ENCODE measurements around the gene COPZ2.
A peak's percentile ranks its signal among the peaks of the same experiment; 100 is the strongest.

The COPZ2 gene

GRCh38 chr17:48014595-48015111 is 22.9 kb downstream of the COPZ2 start:
- H3K4me3 ChIP-seq (ENCODE audit: low read depth, low read length): no peak overlapping the region
- DNase-seq (ENCODE audit: low read depth): no peak
- TF ChIP-seq, protein P1, sequence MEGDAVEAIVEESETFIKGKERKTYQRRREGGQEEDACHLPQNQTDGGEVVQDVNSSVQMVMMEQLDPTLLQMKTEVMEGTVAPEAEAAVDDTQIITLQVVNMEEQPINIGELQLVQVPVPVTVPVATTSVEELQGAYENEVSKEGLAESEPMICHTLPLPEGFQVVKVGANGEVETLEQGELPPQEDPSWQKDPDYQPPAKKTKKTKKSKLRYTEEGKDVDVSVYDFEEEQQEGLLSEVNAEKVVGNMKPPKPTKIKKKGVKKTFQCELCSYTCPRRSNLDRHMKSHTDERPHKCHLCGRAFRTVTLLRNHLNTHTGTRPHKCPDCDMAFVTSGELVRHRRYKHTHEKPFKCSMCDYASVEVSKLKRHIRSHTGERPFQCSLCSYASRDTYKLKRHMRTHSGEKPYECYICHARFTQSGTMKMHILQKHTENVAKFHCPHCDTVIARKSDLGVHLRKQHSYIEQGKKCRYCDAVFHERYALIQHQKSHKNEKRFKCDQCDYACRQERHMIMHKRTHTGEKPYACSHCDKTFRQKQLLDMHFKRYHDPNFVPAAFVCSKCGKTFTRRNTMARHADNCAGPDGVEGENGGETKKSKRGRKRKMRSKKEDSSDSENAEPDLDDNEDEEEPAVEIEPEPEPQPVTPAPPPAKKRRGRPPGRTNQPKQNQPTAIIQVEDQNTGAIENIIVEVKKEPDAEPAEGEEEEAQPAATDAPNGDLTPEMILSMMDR (IDR thresholded peaks at IDR 0.05; ENCODE audit: insufficient read depth, low read depth, low read length, missing control alignments): no peak

GRCh38 chr17:48013876-48014594 is 23.6 kb downstream of the COPZ2 start:
- TF ChIP-seq, protein P1 (IDR thresholded peaks at IDR 0.05; ENCODE audit: insufficient read depth, low read depth, low read length, missing control alignments): no peak
- H3K4me3 ChIP-seq (ENCODE audit: low read depth, low read length): no peak overlapping the region
- no peak for DNase-seq (ENCODE audit: low read depth)

- DNase-seq (ENCODE audit: low read depth): no peak
- TF ChIP-seq, protein P1 (IDR thresholded peaks at IDR 0.05; ENCODE audit: insufficient read depth, low read depth, low read length, missing control alignments): no peak
- no peak overlapping the region for H3K4me3 ChIP-seq (ENCODE audit: low read depth, low read length)
Observed at GRCh38 chr17:48012654-48013053, 24.9 kb downstream of the COPZ2 start.

- DNase-seq (ENCODE audit: low read depth): peak; percentile 78
- H3K4me3 ChIP-seq (ENCODE audit: low read depth, low read length): peak overlapping the region; percentile 28; the same call in 1 of the 2 replicates
- TF ChIP-seq, protein P1 (IDR thresholded peaks at IDR 0.05; ENCODE audit: insufficient read depth, low read depth, low read length, missing control alignments): no peak
Observed at GRCh38 chr17:48012151-48012520, 25.5 kb downstream of the COPZ2 start.

DNA sequence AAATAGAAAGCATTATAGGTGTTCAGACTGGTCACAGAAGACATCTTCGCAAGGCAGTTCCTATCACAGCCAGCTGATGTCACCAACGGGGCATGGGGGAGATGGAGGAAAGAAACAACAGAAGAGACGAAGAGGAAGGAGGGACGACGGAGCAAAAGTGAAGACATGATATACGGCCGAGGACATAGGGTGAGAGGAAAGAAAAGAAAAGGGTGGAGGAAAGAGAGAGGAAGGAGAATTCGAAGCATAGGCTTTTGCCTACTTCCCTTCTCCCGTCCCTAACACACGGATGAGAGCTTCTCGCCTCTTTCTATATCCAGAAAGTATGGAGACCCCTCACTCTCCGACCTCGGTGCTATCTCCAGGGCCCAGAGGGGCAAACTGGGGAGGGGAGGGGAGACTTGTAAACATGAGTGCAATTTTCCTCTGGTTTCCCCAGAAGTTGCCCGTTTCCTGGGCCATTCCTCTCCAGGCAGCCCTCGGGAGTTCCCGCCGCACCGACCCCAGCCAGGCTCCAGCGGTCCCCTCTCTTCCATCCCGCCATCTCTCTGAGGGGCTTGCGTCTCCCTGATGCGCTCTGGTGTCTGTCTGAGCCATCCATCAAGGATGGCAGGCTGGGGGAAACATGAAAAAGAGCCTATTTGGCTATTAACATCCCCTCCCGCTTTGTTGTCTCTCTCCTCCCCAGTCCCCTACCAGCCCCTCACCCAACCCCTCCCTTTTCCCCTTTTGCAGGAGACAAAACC is 26.0 kb downstream of the COPZ2 start:
- DNase-seq (ENCODE audit: low read depth): peak; percentile 40
- peak overlapping the region; percentile 28 for H3K4me3 ChIP-seq (ENCODE audit: low read depth, low read length)
- TF ChIP-seq, protein P1 (IDR thresholded peaks at IDR 0.05; ENCODE audit: insufficient read depth, low read depth, low read length, missing control alignments): peak; percentile 56

GRCh38 chr17:48010193-48010592 is 27.4 kb downstream of the COPZ2 start:
- no peak for DNase-seq (ENCODE audit: low read depth)
- H3K4me3 ChIP-seq (ENCODE audit: low read depth, low read length): no peak overlapping the region
- TF ChIP-seq, protein P1 (IDR thresholded peaks at IDR 0.05; ENCODE audit: insufficient read depth, low read depth, low read length, missing control alignments): no peak
